NT2/D1 (cell line): ENCODE results near the gene GORASP1.

ENCODE experiments used
- DNase-seq: peaks from one replicate; pipeline ENCODE4 v3.0.0-alpha.2; 2011; ENCODE audit warnings: low read depth, low spot score
- H3K27me3 ChIP-seq: 2 replicates; pipeline ENCODE4 v1.6.0; 2011; ENCODE audit warnings: mild to moderate bottlenecking; ENCODE audit not compliant: insufficient read length, insufficient read depth
- H3K36me3 ChIP-seq: 2 replicates; pipeline ENCODE4 v1.6.1; 2011; ENCODE audit warnings: mild to moderate bottlenecking, low read length, mixed read lengths; ENCODE audit not compliant: insufficient read depth, insufficient read length
- H3K4me1 ChIP-seq: 2 replicates; pipeline ENCODE4 v1.5.1; 2011; ENCODE audit not compliant: insufficient read depth, insufficient read length
- H3K4me3 ChIP-seq: 2 replicates; pipeline ENCODE4 v1.5.1; 2011; ENCODE audit warnings: low read depth; ENCODE audit not compliant: insufficient read length
- H3K9ac ChIP-seq: 2 replicates; pipeline ENCODE4 v1.6.0; 2011; ENCODE audit warnings: low read depth; ENCODE audit not compliant: insufficient read length
- H3K9me3 ChIP-seq: 2 replicates; pipeline ENCODE4 v1.5.1; 2011; ENCODE audit warnings: mild to moderate bottlenecking, low read length; ENCODE audit not compliant: insufficient read depth
- SUZ12 ChIP-seq: IDR thresholded peaks from 2 replicates; pipeline ENCODE4 v1.6.1; 2011; ENCODE audit not compliant: insufficient read length, insufficient read depth; ENCODE audit errors: extremely low read depth
- YY1 ChIP-seq: IDR thresholded peaks from 2 replicates; pipeline ENCODE4 v1.6.1; 2011; ENCODE audit not compliant: insufficient read length, insufficient read depth
- ZNF274 ChIP-seq: IDR thresholded peaks from 2 replicates; pipeline ENCODE4 v1.6.1; 2011; ENCODE audit warnings: mild to moderate bottlenecking, low read depth, low read length

GORASP1 gene

GRCh38 chr3:39121621-39122020 lies 14.2 kb upstream of the GORASP1 start:
- TF ChIP-seq ZNF274: no peak
- TF ChIP-seq SUZ12: no peak
- TF ChIP-seq YY1: no peak
- Histone ChIP-seq H3K4me3 (no peak overlapping the region), H3K9me3 (no peaks in the 10 kb centered on the region), H3K4me1 (no peaks in the 10 kb centered on the region), H3K27me3 (no peaks in the 10 kb centered on the region), H3K9ac (no peak overlapping the region), H3K36me3 (peaks cover 5% of the 10 kb centered on the region)
- DNase-seq: no peak

- no peaks in the 10 kb centered on the region for H3K4me1 ChIP-seq
- H3K27me3 ChIP-seq: no peaks in the 10 kb centered on the region
- no peak for DNase-seq
- TF ChIP-seq YY1 (no peak), ZNF274 (no peak), SUZ12 (no peak)
- no peak overlapping the region for H3K4me3 ChIP-seq
- no peak overlapping the region for H3K9ac ChIP-seq
- no peaks in the 10 kb centered on the region for H3K9me3 ChIP-seq
- H3K36me3 ChIP-seq: peaks cover 5% of the 10 kb centered on the region
Measured at GRCh38 chr3:39118931-39119660, 11.7 kb upstream of the GORASP1 start.

- Histone ChIP-seq H3K4me1 (no peaks in the 10 kb centered on the region), H3K4me3 (no peak overlapping the region), H3K9ac (no peak overlapping the region), H3K27me3 (no peaks in the 10 kb centered on the region), H3K9me3 (no peaks in the 10 kb centered on the region), H3K36me3 (peaks cover 5% of the 10 kb centered on the region)
- DNase-seq: no peak
- TF ChIP-seq SUZ12 (no peak), YY1 (no peak), ZNF274 (no peak)
Measured at GRCh38 chr3:39118079-39118478, 10.7 kb upstream of the GORASP1 start.

GRCh38 chr3:39115870-39116269 lies 8.4 kb upstream of the GORASP1 start:
- H3K27me3 ChIP-seq: no peaks in the 10 kb centered on the region
- TF ChIP-seq ZNF274 (no peak), SUZ12 (no peak), YY1 (no peak)

GRCh38 chr3:39114456-39114855 lies 7.0 kb upstream of the GORASP1 start:
- Histone ChIP-seq H3K9me3 (no peaks in the 10 kb centered on the region), H3K4me1 (no peaks in the 10 kb centered on the region), H3K9ac (no peak overlapping the region), H3K36me3 (peaks cover 4% of the 10 kb centered on the region), H3K4me3 (no peak overlapping the region), H3K27me3 (peaks cover under 1% of the 10 kb centered on the region)
- no peak for DNase-seq
- TF ChIP-seq SUZ12: no peak
- TF ChIP-seq ZNF274: no peak
- TF ChIP-seq YY1: no peak

More at GRCh38 chr3:39115870-39116269, 8.4 kb upstream of the GORASP1 start:
- no peak for DNase-seq
- H3K4me1 ChIP-seq: no peaks in the 10 kb centered on the region
- H3K4me3 ChIP-seq: no peak overlapping the region
- H3K9ac ChIP-seq: no peak overlapping the region
- no peaks in the 10 kb centered on the region for H3K9me3 ChIP-seq
- peaks cover 5% of the 10 kb centered on the region for H3K36me3 ChIP-seq

- TF ChIP-seq SUZ12 (no peak), YY1 (no peak), ZNF274 (no peak)
- no peak for DNase-seq
- Histone ChIP-seq H3K4me3 (no peak overlapping the region), H3K9me3 (no peaks in the 10 kb centered on the region), H3K27me3 (peaks cover 9% of the 10 kb centered on the region), H3K4me1 (no peaks in the 10 kb centered on the region), H3K9ac (no peak overlapping the region), H3K36me3 (peaks cover 4% of the 10 kb centered on the region)
Measured at GRCh38 chr3:39113291-39113690, 5.9 kb upstream of the GORASP1 start.

GRCh38 chr3:39112535-39112934 lies 5.1 kb upstream of the GORASP1 start:
- H3K36me3 ChIP-seq: peaks cover 4% of the 10 kb centered on the region
- no peak for TF ChIP-seq YY1
- TF ChIP-seq ZNF274: no peak
- no peak for TF ChIP-seq SUZ12
- H3K27me3 ChIP-seq: peaks cover 15% of the 10 kb centered on the region
- H3K9me3 ChIP-seq: no peaks in the 10 kb centered on the region
- no peak overlapping the region for H3K4me3 ChIP-seq
- H3K9ac ChIP-seq: no peak overlapping the region
- H3K4me1 ChIP-seq: no peaks in the 10 kb centered on the region
- DNase-seq: no peak
